ENCODE measurements around the gene AKAP13.

- no peak for TF ChIP-seq CTCF (IDR thresholded peaks at IDR 0.05)
- TF ChIP-seq POLR2A (IDR thresholded peaks at IDR 0.05): no peak
- TF ChIP-seq POLR2AphosphoS5 (IDR thresholded peaks at IDR 0.05): no peak
These were observed 16.7 kb downstream of the AKAP13 start for GRCh38 chr15:85397151-85397550.
